ENCODE data around the gene MTURN. TPM values are rescaled to one million over a fixed set of nuclear protein-coding genes. Genes with fewer than 3 reads are reported as not detected.

MTURN gene
- total RNA-seq, 1 donor from 2014 or later, result 20.1 TPM

- H3K4me3 Mint-ChIP-seq (ENCODE audit: low read depth), result no peak overlapping the region
- TF ChIP-seq CTCF (IDR thresholded peaks at IDR 0.05; ENCODE audit: unreplicated experiment), result no peak
Measured at GRCh38 chr7:30160329-30160728, 25.5 kb downstream of the MTURN start.

GRCh38 chr7:30162133-30162532 is 27.3 kb downstream of the MTURN start:
- Mint-ChIP-seq H3K27ac (no peak overlapping the region), H3K4me1 (ENCODE audit: low read depth) (peaks cover 58% of the 10 kb centered on the region), H3K36me3 (ENCODE audit: insufficient read depth) (peaks cover 4% of the 10 kb centered on the region), H3K9me3 (ENCODE audit: low read depth) (no peaks in the 10 kb centered on the region), H3K27me3 (no peaks in the 10 kb centered on the region), H3K4me3 (ENCODE audit: low read depth) (peak overlapping the region; percentile 54)
- DNase-seq (ENCODE audit: low spot score, unreplicated experiment), result no peak
- TF ChIP-seq CTCF (IDR thresholded peaks at IDR 0.05; ENCODE audit: unreplicated experiment), result no peak

More at GRCh38 chr7:30160329-30160728, 25.5 kb downstream of the MTURN start:
- Mint-ChIP-seq H3K36me3 (ENCODE audit: insufficient read depth) (peaks cover 4% of the 10 kb centered on the region), H3K9me3 (ENCODE audit: low read depth) (no peaks in the 10 kb centered on the region), H3K4me1 (ENCODE audit: low read depth) (peaks cover 45% of the 10 kb centered on the region), H3K27me3 (no peaks in the 10 kb centered on the region), H3K27ac (peak overlapping the region; percentile 6)
- DNase-seq (ENCODE audit: low spot score, unreplicated experiment), result no peak

GRCh38 chr7:30162622-30163124 is 27.9 kb downstream of the MTURN start:
- Mint-ChIP-seq H3K9me3 (ENCODE audit: low read depth) (no peaks in the 10 kb centered on the region), H3K27me3 (no peaks in the 10 kb centered on the region), H3K4me3 (ENCODE audit: low read depth) (peak overlapping the region; percentile 54), H3K4me1 (ENCODE audit: low read depth) (peaks cover 58% of the 10 kb centered on the region), H3K27ac (peak overlapping the region; percentile 85), H3K36me3 (ENCODE audit: insufficient read depth) (peaks cover 1% of the 10 kb centered on the region)
- DNase-seq (ENCODE audit: low spot score, unreplicated experiment), result no peak
- no peak for TF ChIP-seq CTCF (IDR thresholded peaks at IDR 0.05; ENCODE audit: unreplicated experiment)

GRCh38 chr7:30163231-30163894 is 28.6 kb downstream of the MTURN start:
- H3K4me3 Mint-ChIP-seq (ENCODE audit: low read depth), result no peak overlapping the region
- peaks cover 1% of the 10 kb centered on the region for H3K36me3 Mint-ChIP-seq (ENCODE audit: insufficient read depth)
- no peak for DNase-seq (ENCODE audit: low spot score, unreplicated experiment)
- H3K9me3 Mint-ChIP-seq (ENCODE audit: low read depth), result no peaks in the 10 kb centered on the region
- TF ChIP-seq CTCF (IDR thresholded peaks at IDR 0.05; ENCODE audit: unreplicated experiment), result no peak
- peak overlapping the region; percentile 87 for H3K27ac Mint-ChIP-seq
- H3K4me1 Mint-ChIP-seq (ENCODE audit: low read depth), result peaks cover 58% of the 10 kb centered on the region
- H3K27me3 Mint-ChIP-seq, result peaks cover under 1% of the 10 kb centered on the region

GRCh38 chr7:30164567-30164966 is 29.8 kb downstream of the MTURN start:
- H3K27ac Mint-ChIP-seq, result no peak overlapping the region
- peaks cover 1% of the 10 kb centered on the region for H3K36me3 Mint-ChIP-seq (ENCODE audit: insufficient read depth)
- peak; percentile 64 for TF ChIP-seq CTCF (IDR thresholded peaks at IDR 0.05; ENCODE audit: unreplicated experiment)
- H3K27me3 Mint-ChIP-seq, result peaks cover 3% of the 10 kb centered on the region
- no peak overlapping the region for H3K4me3 Mint-ChIP-seq (ENCODE audit: low read depth)
- H3K4me1 Mint-ChIP-seq (ENCODE audit: low read depth), result peaks cover 56% of the 10 kb centered on the region
- no peak for DNase-seq (ENCODE audit: low spot score, unreplicated experiment)
- no peaks in the 10 kb centered on the region for H3K9me3 Mint-ChIP-seq (ENCODE audit: low read depth)

All from progenitor cell of endocrine pancreas (in vitro differentiated cells).